ENCODE results near the gene BBS2. TPM values are rescaled to one million over a fixed set of nuclear protein-coding genes. Genes with fewer than 3 reads are reported as not detected.
A peak's percentile ranks its signal among the peaks of the same experiment; 100 is the strongest.

BBS2 gene
- total and polyA plus RNA-seq, 12 donors: 115 to 357 (median 174) TPM

DNA sequence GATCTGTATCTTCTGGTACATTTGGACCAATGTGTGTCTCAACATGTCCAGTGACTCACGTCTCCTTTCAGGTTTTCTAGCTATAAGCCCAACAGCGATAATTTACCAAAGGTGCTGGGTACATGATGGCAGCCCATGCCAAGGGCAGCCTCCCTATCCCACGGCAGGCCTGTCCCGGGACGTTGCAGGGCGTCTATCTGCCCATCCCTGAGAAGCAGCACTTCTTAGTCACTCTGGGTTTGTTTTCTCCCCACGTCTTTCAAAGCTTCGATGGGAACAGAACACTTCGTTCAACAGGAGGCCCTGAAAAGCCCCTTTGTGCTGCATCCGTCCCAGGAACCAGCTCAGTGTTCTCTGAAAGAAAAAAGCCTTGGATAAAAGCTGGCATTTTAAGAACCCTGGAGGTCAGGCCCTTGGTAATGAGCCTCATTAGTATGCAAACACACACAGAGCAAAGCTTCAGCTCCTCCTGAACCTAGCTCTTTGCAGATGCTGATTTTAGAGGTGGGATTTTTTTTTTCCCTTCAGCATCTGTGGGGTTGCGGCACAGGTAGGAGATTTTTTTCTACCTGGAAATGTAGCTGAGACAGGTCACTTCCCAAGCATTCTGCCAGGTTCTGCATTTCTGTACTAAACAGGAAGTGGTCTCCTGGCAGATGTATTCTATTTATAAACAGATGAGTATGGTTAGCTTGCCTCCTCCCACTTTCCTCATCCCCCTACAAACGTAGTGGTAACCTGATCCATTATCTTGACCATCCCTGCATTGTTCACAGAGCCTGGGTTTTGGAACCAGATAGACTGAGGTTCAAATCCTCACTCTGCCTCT is 27.5 kb upstream of the BBS2 start:
- no peaks in the 10 kb centered on the region for H3K36me3 ChIP-seq (replicated peaks in 1 of 2)
- H3K27me3 ChIP-seq: no peaks in the 10 kb centered on the region
- TF ChIP-seq POLR2A (IDR thresholded peaks at IDR 0.05): no peak
- TF ChIP-seq, protein P1, sequence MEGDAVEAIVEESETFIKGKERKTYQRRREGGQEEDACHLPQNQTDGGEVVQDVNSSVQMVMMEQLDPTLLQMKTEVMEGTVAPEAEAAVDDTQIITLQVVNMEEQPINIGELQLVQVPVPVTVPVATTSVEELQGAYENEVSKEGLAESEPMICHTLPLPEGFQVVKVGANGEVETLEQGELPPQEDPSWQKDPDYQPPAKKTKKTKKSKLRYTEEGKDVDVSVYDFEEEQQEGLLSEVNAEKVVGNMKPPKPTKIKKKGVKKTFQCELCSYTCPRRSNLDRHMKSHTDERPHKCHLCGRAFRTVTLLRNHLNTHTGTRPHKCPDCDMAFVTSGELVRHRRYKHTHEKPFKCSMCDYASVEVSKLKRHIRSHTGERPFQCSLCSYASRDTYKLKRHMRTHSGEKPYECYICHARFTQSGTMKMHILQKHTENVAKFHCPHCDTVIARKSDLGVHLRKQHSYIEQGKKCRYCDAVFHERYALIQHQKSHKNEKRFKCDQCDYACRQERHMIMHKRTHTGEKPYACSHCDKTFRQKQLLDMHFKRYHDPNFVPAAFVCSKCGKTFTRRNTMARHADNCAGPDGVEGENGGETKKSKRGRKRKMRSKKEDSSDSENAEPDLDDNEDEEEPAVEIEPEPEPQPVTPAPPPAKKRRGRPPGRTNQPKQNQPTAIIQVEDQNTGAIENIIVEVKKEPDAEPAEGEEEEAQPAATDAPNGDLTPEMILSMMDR (IDR thresholded peaks at IDR 0.05): no peak
- H3K9me3 ChIP-seq (replicated peaks in 1 of 3): no peaks in the 10 kb centered on the region
- intact Hi-C loops (cut with DNase I): no loop called here
- peaks cover 13 to 24% of the 10 kb centered on the region in 2 donors for H3K4me1 ChIP-seq (replicated peaks in 1 of 2)
- WGBS, 4 donors: 25 to 34% (median 28%) methylated on average over 11 to 12 of the region's 12 CpGs
- peak in 3 of 7 donors; percentile 25 to 54 (median 32) for DNase-seq
- peak overlapping the region in 4 of 5 donors; percentile 32 to 81 (median 64) for H3K27ac ChIP-seq
- H3K4me3 ChIP-seq: no peak overlapping the region

DNA sequence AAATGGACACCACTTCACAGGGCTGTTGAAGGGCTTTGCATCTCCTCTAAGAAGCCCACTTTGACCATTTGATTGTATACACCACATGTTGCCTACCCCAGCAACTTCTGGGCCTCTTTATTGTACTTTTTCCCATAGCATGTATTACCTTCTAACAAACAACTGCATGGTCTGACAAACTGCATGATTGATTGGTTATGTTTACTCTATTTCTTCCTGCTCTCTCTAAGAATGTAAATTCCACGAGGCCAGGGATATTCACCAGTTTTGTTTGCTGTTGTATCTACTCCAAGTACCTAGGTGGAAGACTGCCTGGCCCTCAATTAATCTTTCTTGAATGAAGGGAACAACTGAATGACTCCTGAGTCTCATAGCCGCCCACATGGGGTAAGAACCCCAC is 22.2 kb upstream of the BBS2 start:
- WGBS, 4 donors: 15 to 33% (median 23%) methylated on average over 1 to 2 of the region's 2 CpGs
- Histone ChIP-seq H3K27me3 (no peaks in the 10 kb centered on the region), H3K36me3 (replicated peaks in 1 of 2) (no peaks in the 10 kb centered on the region), H3K27ac (peak overlapping the region in 1 of 5 donors; percentile 44), H3K4me3 (no peak overlapping the region), H3K9me3 (replicated peaks in 1 of 3) (no peaks in the 10 kb centered on the region), H3K4me1 (replicated peaks in 1 of 2) (peaks cover 0 to 1% of the 10 kb centered on the region in 2 donors)
- intact Hi-C loops (cut with DNase I): no loop called here
- no peak for DNase-seq
- TF ChIP-seq, protein P1 (IDR thresholded peaks at IDR 0.05): no peak
- no peak for TF ChIP-seq POLR2A (IDR thresholded peaks at IDR 0.05)

DNA sequence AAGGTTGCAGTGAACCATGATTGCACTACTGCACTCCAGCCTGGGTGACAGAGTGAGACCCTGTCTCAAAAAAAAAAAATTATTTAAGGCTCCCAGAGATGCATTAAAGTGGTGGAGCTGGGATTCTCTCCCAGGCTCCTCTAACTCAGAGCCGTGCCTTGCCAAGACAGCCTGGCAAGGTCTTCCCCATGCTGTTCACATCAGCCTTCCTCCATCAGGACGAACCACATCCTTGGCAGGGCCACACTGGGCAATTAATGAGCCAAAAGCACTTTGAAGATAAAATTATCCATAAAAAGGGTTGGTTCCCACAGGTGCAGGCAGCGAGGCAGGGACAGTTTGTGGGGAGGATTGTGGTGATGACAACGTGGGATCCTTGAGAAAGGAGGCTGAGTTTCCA is 19.8 kb upstream of the BBS2 start:
- H3K4me1 ChIP-seq (replicated peaks in 1 of 2): no peaks in the 10 kb centered on the region
- WGBS, 4 donors: 32 to 37% (median 36%) methylated on average over 4 of the region's 4 CpGs
- intact Hi-C loops (cut with DNase I): no loop called here
- H3K9me3 ChIP-seq (replicated peaks in 1 of 3): no peaks in the 10 kb centered on the region
- peak in 6 of 7 donors; percentile 44 to 66 (median 60) for DNase-seq
- TF ChIP-seq POLR2A (IDR thresholded peaks at IDR 0.05): no peak
- TF ChIP-seq, protein P1 (IDR thresholded peaks at IDR 0.05): no peak
- peak overlapping the region; percentile 77 to 97 (median 93) for H3K27ac ChIP-seq
- no peaks in the 10 kb centered on the region for H3K27me3 ChIP-seq
- H3K36me3 ChIP-seq (replicated peaks in 1 of 2): no peaks in the 10 kb centered on the region
- peak overlapping the region in 1 of 4 donors; percentile 3 for H3K4me3 ChIP-seq

DNA sequence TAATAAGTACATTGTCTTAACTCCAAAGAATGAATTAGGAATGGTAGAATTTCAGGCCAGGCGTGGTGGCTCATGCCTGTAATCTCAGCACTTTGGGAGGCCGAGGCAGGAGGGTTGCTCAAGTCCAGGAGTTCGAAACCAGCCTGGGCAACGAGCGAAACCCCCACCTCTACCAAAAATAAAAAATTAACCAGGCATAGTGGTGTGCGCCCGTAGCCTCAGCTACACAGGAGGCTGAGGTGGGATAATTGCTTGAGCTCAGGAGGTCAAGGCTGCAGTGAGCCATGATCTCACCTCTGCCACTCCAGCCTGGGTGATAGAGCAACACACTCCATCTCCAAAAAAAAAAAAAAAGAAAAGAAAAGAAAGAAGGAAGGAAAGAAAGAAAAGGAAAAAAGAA is 18.5 kb upstream of the BBS2 start:
- no peaks in the 10 kb centered on the region for H3K27me3 ChIP-seq
- intact Hi-C loops (cut with DNase I): no loop called here
- TF ChIP-seq, protein P1 (IDR thresholded peaks at IDR 0.05): no peak
- no peak for TF ChIP-seq POLR2A (IDR thresholded peaks at IDR 0.05)
- no peak for DNase-seq
- H3K4me3 ChIP-seq: no peak overlapping the region
- H3K9me3 ChIP-seq (replicated peaks in 1 of 3): no peaks in the 10 kb centered on the region
- H3K36me3 ChIP-seq (replicated peaks in 1 of 2): no peaks in the 10 kb centered on the region
- WGBS, 4 donors: 85 to 92% (median 88%) methylated on average over 7 of the region's 7 CpGs
- H3K4me1 ChIP-seq (replicated peaks in 1 of 2): no peaks in the 10 kb centered on the region
- H3K27ac ChIP-seq: no peak overlapping the region
